Activated CD4-positive, alpha-beta memory T cell treated with anti-CD3 and anti-CD28 coated beads for 36 hours (primary cell): ENCODE measurements around the gene CDK5RAP1. TPM values are rescaled to one million over a fixed set of nuclear protein-coding genes. Genes with fewer than 3 reads are reported as not detected.

Experiments
- CTCF ChIA-PET: fragments of 350-600 bp; sonication (Branson Sonifier 250); formaldehyde crosslinking; loops from one replicate; lab custom pipeline; 2021; ENCODE audit warnings: antibody characterized with exemption, inconsistent platforms; lab: Charles Lee
- POLR2A ChIA-PET: fragments of 350-600 bp; sonication (Branson Sonifier 250); formaldehyde crosslinking; loops from one replicate; lab custom pipeline; 2021; ENCODE audit warnings: antibody characterized with exemption; lab: Charles Lee
- DNase-seq: peaks from one replicate; pipeline ENCODE4 v3.0.0-alpha.2; 2020
- H3K27ac Mint-ChIP-seq: one replicate; pipeline ENCODE4 v1.8.0; 2021; ENCODE audit warnings: mixed read lengths
- H3K27me3 Mint-ChIP-seq: one replicate; pipeline ENCODE4 v1.8.0; 2021; ENCODE audit warnings: mixed read lengths
- H3K36me3 Mint-ChIP-seq: one replicate; pipeline ENCODE4 v1.8.0; 2021; ENCODE audit warnings: mixed read lengths
- H3K4me1 Mint-ChIP-seq: one replicate; pipeline ENCODE4 v1.8.0; 2021; ENCODE audit warnings: low read depth, mixed read lengths
- H3K4me3 Mint-ChIP-seq: one replicate; pipeline ENCODE4 v1.8.0; 2021; ENCODE audit warnings: mild to moderate bottlenecking, mixed read lengths
- H3K9me3 Mint-ChIP-seq: one replicate; pipeline ENCODE4 v1.8.0; 2021; ENCODE audit warnings: mixed read lengths
- intact Hi-C: fragments of 100-400 bp; cut with micrococcal nuclease; formaldehyde crosslinking; loops from one replicate; pipeline ENCODE4 v1.15.1; 2023
- total RNA-seq, 2 experiments: library from RNA; stranded (reverse); gene quantifications; one replicate each; pipeline ENCODE4 v1.2.3, GENCODE V29; 2021

The CDK5RAP1 gene
- total RNA-seq, 2 experiments from 2014 or later = 39.6 to 40.3 TPM

- ChIA-PET CTCF (no interaction called here), POLR2A (no interaction called here)
- H3K4me3 Mint-ChIP-seq = no peak overlapping the region
- no peaks in the 10 kb centered on the region for H3K9me3 Mint-ChIP-seq
- H3K36me3 Mint-ChIP-seq = no peaks in the 10 kb centered on the region
- H3K27ac Mint-ChIP-seq = no peak overlapping the region
- intact Hi-C loops = no loop called here
- no peak for DNase-seq
- no peaks in the 10 kb centered on the region for H3K4me1 Mint-ChIP-seq
- peaks cover 11% of the 10 kb centered on the region for H3K27me3 Mint-ChIP-seq
Observed at GRCh38 chr20:33317424-33318095, 83.8 kb downstream of the CDK5RAP1 start.

DNA sequence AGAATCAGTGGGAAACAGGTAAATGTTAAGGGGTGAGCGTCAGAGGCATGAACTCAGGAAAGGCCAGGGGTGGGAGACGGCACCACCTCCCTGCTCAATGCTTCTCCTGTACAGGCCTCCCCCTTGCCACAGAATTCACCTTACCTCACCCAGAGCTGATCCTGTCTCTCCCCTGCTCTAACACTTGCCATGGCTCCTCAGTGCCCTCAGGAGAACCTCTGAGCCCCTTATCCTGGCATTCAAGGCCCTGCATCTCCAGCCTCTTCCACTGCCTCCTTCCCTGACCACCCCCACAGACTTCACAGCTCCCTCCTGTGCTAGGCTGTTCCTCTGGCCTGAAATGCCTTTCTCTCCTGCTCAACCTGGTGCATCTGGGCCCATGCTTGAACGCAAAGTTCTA lies 84.4 kb downstream of the CDK5RAP1 start:
- no peaks in the 10 kb centered on the region for H3K4me1 Mint-ChIP-seq
- no peak for DNase-seq
- peaks cover 6% of the 10 kb centered on the region for H3K27me3 Mint-ChIP-seq
- H3K27ac Mint-ChIP-seq = no peak overlapping the region
- intact Hi-C loops = no loop called here
- CTCF ChIA-PET = no interaction called here
- no peaks in the 10 kb centered on the region for H3K9me3 Mint-ChIP-seq
- POLR2A ChIA-PET = no interaction called here
- H3K36me3 Mint-ChIP-seq = no peaks in the 10 kb centered on the region
- no peak overlapping the region for H3K4me3 Mint-ChIP-seq

- Mint-ChIP-seq H3K27ac (no peak overlapping the region), H3K4me3 (no peak overlapping the region), H3K9me3 (no peaks in the 10 kb centered on the region), H3K36me3 (no peaks in the 10 kb centered on the region), H3K27me3 (peaks cover 6% of the 10 kb centered on the region), H3K4me1 (no peaks in the 10 kb centered on the region)
- ChIA-PET CTCF (interaction anchor here (1.2 kb wide), 1 partner anchor 17 kb away, joined by 3 read pairs; no protein-coding TSS in a partner anchor), POLR2A (no interaction called here)
- DNase-seq = no peak
- intact Hi-C loops = no loop called here
Observed at GRCh38 chr20:33316343-33316742, 85.0 kb downstream of the CDK5RAP1 start.

DNA sequence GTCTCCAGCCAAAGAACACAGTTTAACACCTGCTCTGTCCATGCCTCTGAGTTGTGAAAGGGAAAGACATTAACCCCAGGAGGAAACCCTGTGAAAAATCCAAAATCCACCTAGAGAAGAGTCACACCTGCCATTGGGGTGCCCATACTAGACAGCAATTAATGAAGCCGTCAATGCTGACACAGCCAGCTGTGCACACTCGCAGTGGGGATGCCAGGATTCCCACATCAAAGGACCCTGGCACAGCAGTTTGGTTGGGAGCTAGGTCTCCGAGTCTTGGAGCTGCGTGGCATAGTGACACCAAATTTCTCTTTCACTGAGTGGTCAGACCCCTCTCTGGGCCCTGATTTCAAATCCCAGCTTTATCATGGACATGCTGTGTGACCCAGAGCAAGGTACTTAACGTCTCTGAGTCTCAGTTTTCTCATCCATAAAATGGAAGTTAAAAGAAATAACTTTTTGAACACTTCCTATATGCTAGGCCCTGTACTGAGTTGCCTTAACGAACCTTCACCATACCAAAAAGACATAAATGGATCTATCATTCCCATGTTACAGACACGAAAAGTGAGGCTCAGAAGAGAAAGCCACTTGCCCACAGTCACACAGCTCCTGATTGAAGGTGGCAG lies 87.5 kb downstream of the CDK5RAP1 start:
- Mint-ChIP-seq H3K4me3 (no peak overlapping the region), H3K27me3 (no peaks in the 10 kb centered on the region), H3K4me1 (no peaks in the 10 kb centered on the region), H3K36me3 (no peaks in the 10 kb centered on the region), H3K9me3 (no peaks in the 10 kb centered on the region), H3K27ac (no peak overlapping the region)
- ChIA-PET POLR2A (no interaction called here), CTCF (interaction anchor here (0.8 kb wide), 1 partner anchor 21 kb away, joined by 3 read pairs; no protein-coding TSS in a partner anchor)
- no peak for DNase-seq
- intact Hi-C loops = no loop called here

DNA sequence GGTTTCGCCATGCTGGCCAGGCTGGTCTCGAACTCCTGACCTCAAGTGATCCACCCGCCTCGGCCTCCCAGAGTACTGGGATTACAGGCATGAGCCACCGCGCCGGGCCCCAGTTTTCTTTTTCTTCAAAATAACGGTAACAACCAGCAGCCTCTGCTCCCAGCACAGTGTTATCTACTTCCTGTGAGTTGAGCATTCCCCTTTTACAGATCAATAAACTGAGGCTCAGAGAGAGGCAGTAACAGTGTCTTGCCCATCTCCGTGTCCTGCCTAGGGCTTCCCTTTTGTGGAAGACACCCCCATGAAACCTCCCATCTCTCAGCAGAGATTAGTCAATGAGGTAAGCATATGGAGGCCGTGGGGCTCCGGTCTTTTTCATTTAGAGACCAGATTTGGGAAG lies 88.7 kb downstream of the CDK5RAP1 start:
- Mint-ChIP-seq H3K4me3 (no peak overlapping the region), H3K27me3 (no peaks in the 10 kb centered on the region), H3K27ac (no peak overlapping the region), H3K4me1 (no peaks in the 10 kb centered on the region), H3K36me3 (no peaks in the 10 kb centered on the region), H3K9me3 (no peaks in the 10 kb centered on the region)
- intact Hi-C loops = no loop called here
- POLR2A ChIA-PET = no interaction called here
- no peak for DNase-seq
- CTCF ChIA-PET = no interaction called here

GRCh38 chr20:33311996-33312395 lies 89.3 kb downstream of the CDK5RAP1 start:
- intact Hi-C loops = no loop called here
- Mint-ChIP-seq H3K4me1 (no peaks in the 10 kb centered on the region), H3K4me3 (no peak overlapping the region), H3K27ac (no peak overlapping the region), H3K27me3 (no peaks in the 10 kb centered on the region), H3K9me3 (no peaks in the 10 kb centered on the region), H3K36me3 (no peaks in the 10 kb centered on the region)
- no peak for DNase-seq
- ChIA-PET POLR2A (no interaction called here), CTCF (no interaction called here)

DNA sequence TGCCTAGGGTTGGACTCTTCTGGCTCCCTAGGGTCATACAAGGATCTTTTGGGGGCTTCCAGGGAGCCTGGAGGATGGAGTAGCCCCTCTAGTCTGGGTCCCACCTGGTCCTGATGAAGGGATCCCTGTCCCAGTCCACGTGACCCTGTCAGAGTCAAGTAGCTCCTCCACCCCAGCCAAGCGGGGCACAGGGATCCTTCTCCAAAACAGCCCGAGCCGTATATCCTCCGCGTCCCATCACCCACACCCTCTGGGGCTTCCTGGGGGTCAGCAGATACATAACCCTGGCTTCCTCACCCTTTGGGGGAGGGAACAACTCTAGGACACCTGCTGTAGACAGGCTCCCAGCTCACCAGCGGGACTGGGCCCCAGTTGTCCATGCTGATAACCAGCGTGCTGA lies 90.3 kb downstream of the CDK5RAP1 start:
- Mint-ChIP-seq H3K4me3 (no peak overlapping the region), H3K9me3 (no peaks in the 10 kb centered on the region), H3K36me3 (no peaks in the 10 kb centered on the region), H3K27ac (no peak overlapping the region), H3K4me1 (no peaks in the 10 kb centered on the region), H3K27me3 (no peaks in the 10 kb centered on the region)
- intact Hi-C loops = no loop called here
- POLR2A ChIA-PET = no interaction called here
- DNase-seq = no peak
- CTCF ChIA-PET = no interaction called here

GRCh38 chr20:33310327-33310899 lies 90.9 kb downstream of the CDK5RAP1 start:
- intact Hi-C loops = no loop called here
- H3K27ac Mint-ChIP-seq = no peak overlapping the region
- no peak overlapping the region for H3K4me3 Mint-ChIP-seq
- H3K9me3 Mint-ChIP-seq = no peaks in the 10 kb centered on the region
- CTCF ChIA-PET = no interaction called here
- H3K36me3 Mint-ChIP-seq = no peaks in the 10 kb centered on the region
- POLR2A ChIA-PET = no interaction called here
- no peaks in the 10 kb centered on the region for H3K4me1 Mint-ChIP-seq
- no peaks in the 10 kb centered on the region for H3K27me3 Mint-ChIP-seq
- no peak for DNase-seq

DNA sequence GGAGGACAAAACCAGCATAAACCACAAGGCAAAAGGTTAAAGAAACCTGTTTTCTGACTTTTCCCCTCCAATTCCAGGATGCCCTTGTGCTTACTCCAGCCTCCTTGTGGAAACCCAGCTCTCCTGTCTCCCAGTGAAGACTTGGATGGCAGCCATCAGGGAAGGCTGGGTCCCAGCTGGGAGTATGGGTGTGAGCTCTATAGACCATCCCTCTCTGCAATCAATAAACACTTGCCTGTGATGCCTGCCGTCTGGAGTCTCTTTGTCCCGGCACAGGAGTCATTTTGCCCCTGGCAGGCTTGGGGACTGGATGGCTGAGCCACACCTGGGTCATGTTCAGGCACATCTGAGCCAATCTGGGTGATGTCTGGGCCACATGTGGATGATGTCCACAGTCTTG lies 91.7 kb downstream of the CDK5RAP1 start:
- peaks cover 1% of the 10 kb centered on the region for H3K27me3 Mint-ChIP-seq
- POLR2A ChIA-PET = no interaction called here
- H3K9me3 Mint-ChIP-seq = no peaks in the 10 kb centered on the region
- H3K4me3 Mint-ChIP-seq = no peak overlapping the region
- no peak overlapping the region for H3K27ac Mint-ChIP-seq
- H3K36me3 Mint-ChIP-seq = no peaks in the 10 kb centered on the region
- intact Hi-C loops = no loop called here
- DNase-seq = no peak
- H3K4me1 Mint-ChIP-seq = no peaks in the 10 kb centered on the region
- CTCF ChIA-PET = interaction anchor here (1.3 kb wide), 1 partner anchor 10 kb away, joined by 4 read pairs; no protein-coding TSS in a partner anchor

Other genes with a start within 250 kb of the CDK5RAP1 start
- gene BPIFA2, start 233.4 kb downstream of the CDK5RAP1 start, total RNA-seq = not detected
- not detected for gene BPIFA3, start 184.2 kb downstream of the CDK5RAP1 start, total RNA-seq
- not detected for gene BPIFA1, start 165.5 kb downstream of the CDK5RAP1 start, total RNA-seq
- gene BPIFB1, start 118.3 kb downstream of the CDK5RAP1 start, total RNA-seq = not detected
- 1 to 10 TPM; 5.6 to 5.7 TPM for gene SNTA1, start 42.2 kb upstream of the CDK5RAP1 start, total RNA-seq
- 10 to 100 TPM; 10.9 to 12.9 TPM for gene CBFA2T2, start 88.6 kb upstream of the CDK5RAP1 start, total RNA-seq